Natural killer cell (primary cell): ENCODE data around the gene SLC6A4. TPM values are rescaled to one million over a fixed set of nuclear protein-coding genes. Genes with fewer than 3 reads are reported as not detected.

Source experiments
- ATAC-seq, 3 donors: fragments of 150-1000 bp in 2 of 3; fragments of 200-7000 bp in 1 of 3; cut with Tn5 transposase; 1 replicate in 1 of 3; 2 replicates in 2 of 3; pipeline ENCODE4 v1.10.0; 2021; ENCODE audit warnings: mild to moderate bottlenecking in 2 of 3, moderate library complexity in 2 of 3
- DNase-seq, 2 donors: peaks; one replicate each; pipeline versions ENCODE4 v3.0.0 to v3.0.0-alpha.2; 2013 to 2021; ENCODE audit warnings: mixed read lengths in 1 of 2
- H3K27ac ChIP-seq: one replicate; pipeline ENCODE4 v1.5.1; 2013; ENCODE audit warnings: mild to moderate bottlenecking, low read length
- H3K27me3 ChIP-seq: one replicate; pipeline ENCODE4 v1.6.1; 2013; ENCODE audit warnings: low read length; ENCODE audit not compliant: control insufficient read depth, insufficient read depth
- H3K36me3 ChIP-seq: one replicate; pipeline ENCODE4 v1.6.1; 2013; ENCODE audit warnings: low read length; ENCODE audit not compliant: control insufficient read depth, insufficient read depth
- H3K4me1 ChIP-seq: one replicate; pipeline ENCODE4 v1.6.1; 2013; ENCODE audit warnings: low read length; ENCODE audit not compliant: control insufficient read depth, insufficient read depth
- H3K4me3 ChIP-seq: one replicate; pipeline ENCODE4 v1.5.1; 2013; ENCODE audit warnings: low read length
- H3K9me3 ChIP-seq: one replicate; pipeline ENCODE4 v1.6.1; 2013; ENCODE audit warnings: low read length; ENCODE audit not compliant: control insufficient read depth, insufficient read depth
- H3K27ac Mint-ChIP-seq, 2 donors: one replicate each; pipeline ENCODE4 v1.8.0; 2022; ENCODE audit warnings: mild to moderate bottlenecking in 2 of 2, mixed read lengths in 2 of 2, moderate library complexity in 1 of 2
- H3K27me3 Mint-ChIP-seq, 2 donors: one replicate each; pipeline ENCODE4 v1.8.0; 2022; ENCODE audit warnings: low read depth in 2 of 2, mixed read lengths in 2 of 2
- H3K36me3 Mint-ChIP-seq: one replicate; pipeline ENCODE4 v1.8.0; 2022; ENCODE audit warnings: mixed read lengths
- H3K4me1 Mint-ChIP-seq, 2 donors: one replicate each; pipeline ENCODE4 v1.8.0; 2022; ENCODE audit warnings: mixed read lengths in 2 of 2
- H3K4me3 Mint-ChIP-seq: one replicate; pipeline ENCODE4 v1.8.0; 2022; ENCODE audit warnings: mild to moderate bottlenecking, moderate library complexity, mixed read lengths
- H3K9me3 Mint-ChIP-seq, 2 donors: one replicate each; pipeline ENCODE4 v1.8.0; 2022; ENCODE audit warnings: mixed read lengths in 2 of 2
- CTCF ChIP-seq: fragments of 200-600 bp; IDR thresholded peaks from one replicate; pipeline ENCODE4 v1.8.0; 2022; ENCODE audit warnings: antibody characterized with exemption
- WGBS: methylation state at CpG from one replicate; pipeline ENCODE4 v1.1.7; 2013; ENCODE audit warnings: missing lambda C conversion rate; ENCODE audit not compliant: insufficient coverage; 5-methylcytosine and 5-hydroxymethylcytosine counted together
- intact Hi-C: fragments of 100-400 bp; cut with micrococcal nuclease; formaldehyde crosslinking; loops from one replicate; pipeline ENCODE4 v1.14.2; 2022
- total RNA-seq, 4 donors: library from RNA; stranded (reverse); fragments of 120-200 nt in 1 of 4; gene quantifications; one replicate each; pipeline versions ENCODE4 v1.2.3 to v1.2.4, GENCODE V29; 2013 to 2022

The SLC6A4 gene
- 1 to 10 TPM in 1 of 3 donors, under 1 TPM in 2; 0.43 to 3.5 (median 0.58) TPM for total RNA-seq
- 1.8 TPM for total RNA-seq (2013)

DNA sequence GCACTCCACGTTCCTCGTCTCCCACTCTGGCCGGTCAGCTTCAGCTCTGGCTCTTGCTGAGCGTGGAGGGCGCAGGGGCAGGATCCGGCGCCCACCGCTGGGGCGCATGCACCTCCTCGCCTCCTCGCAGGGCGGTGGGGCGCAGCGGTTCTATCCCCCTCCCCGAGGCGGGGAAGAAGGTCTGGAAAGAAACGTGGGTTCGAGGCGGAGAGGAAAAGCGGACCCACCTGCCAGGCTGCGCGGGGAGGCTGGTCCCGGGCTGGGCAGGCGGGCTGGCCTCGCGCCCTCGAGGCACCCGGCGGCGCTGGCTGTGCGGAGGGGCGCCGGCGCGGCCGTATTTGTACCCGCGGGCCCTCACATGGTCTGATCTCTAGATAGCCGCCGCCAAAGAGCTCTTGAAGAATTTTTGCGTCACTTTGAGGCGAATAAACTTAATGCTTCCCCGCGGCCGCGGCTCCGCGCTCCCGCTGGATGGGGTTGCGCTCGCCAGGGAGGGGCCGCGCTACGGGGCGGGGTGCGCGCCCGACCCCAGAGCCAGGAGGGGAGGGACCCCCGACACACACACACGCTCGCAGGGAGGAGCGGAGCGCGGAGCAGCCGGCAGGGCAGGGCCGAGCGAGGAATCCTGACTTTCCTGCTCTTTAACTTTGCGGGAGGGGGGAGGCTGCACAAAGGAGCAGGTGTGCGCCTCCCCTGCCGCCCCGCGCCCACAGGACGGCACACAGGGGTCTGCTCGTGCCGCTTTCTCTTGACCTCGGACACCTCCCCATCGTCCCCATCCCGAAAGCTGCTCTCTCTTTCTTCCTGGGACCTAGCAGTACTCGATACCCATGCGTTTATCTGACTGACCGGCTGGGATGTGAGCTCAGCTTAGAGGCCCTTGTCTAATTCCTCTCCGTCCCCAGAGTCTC, at the start of gene SLC6A4:
Gene SLC6A4 (minus strand): TSS at position 312 of the 911 bp plus-strand sequence. CDS start 13,739 bp downstream, outside the sequence.
- H3K27ac Mint-ChIP-seq = peak within 1 kb of the TSS in 1 of 2 donors; percentile 9
- TF ChIP-seq CTCF = no peak
- Histone ChIP-seq H3K9me3 (no peaks in the 10 kb centered on the region), H3K27ac (no peak within 1 kb of the TSS), H3K27me3 (peaks cover 34% of the 10 kb centered on the region), H3K36me3 (no peaks in the 10 kb centered on the region), H3K4me3 (no peak within 1 kb of the TSS), H3K4me1 (peaks cover 39% of the 10 kb centered on the region)
- WGBS = 6% methylated on average over 82 of the region's 82 CpGs
- peaks cover 44 to 45% of the 10 kb centered on the region in 2 donors for H3K27me3 Mint-ChIP-seq
- ATAC-seq = peak in 2 of 3 donors; percentile 29 to 32
- H3K36me3 Mint-ChIP-seq = no peaks in the 10 kb centered on the region
- peaks cover 13 to 54% of the 10 kb centered on the region in 2 donors for H3K4me1 Mint-ChIP-seq
- no peak for DNase-seq
- H3K9me3 Mint-ChIP-seq = no peaks in the 10 kb centered on the region
- intact Hi-C loops = loop anchor here (5.0 kb wide), 1 partner anchor 108 kb away; no protein-coding TSS in a partner anchor
- peak within 1 kb of the TSS; percentile 71 for H3K4me3 Mint-ChIP-seq

- no peak for ATAC-seq
- peaks cover 40% of the 10 kb centered on the region for H3K36me3 ChIP-seq
- no peaks in the 10 kb centered on the region for H3K27me3 Mint-ChIP-seq
- no peak overlapping the region for H3K4me3 ChIP-seq
- H3K27me3 ChIP-seq = no peaks in the 10 kb centered on the region
- no peaks in the 10 kb centered on the region for H3K36me3 Mint-ChIP-seq
- no peaks in the 10 kb centered on the region for H3K9me3 Mint-ChIP-seq
- no peak overlapping the region for H3K4me3 Mint-ChIP-seq
- H3K27ac ChIP-seq = no peak overlapping the region
- intact Hi-C loops = no loop called here
- no peak for DNase-seq
- no peak for TF ChIP-seq CTCF
- no peaks in the 10 kb centered on the region for H3K4me1 ChIP-seq
- H3K4me1 Mint-ChIP-seq = peaks cover 9 to 11% of the 10 kb centered on the region in 2 donors
- H3K9me3 ChIP-seq = no peaks in the 10 kb centered on the region
- no peak overlapping the region for H3K27ac Mint-ChIP-seq
Observed at GRCh38 chr17:30279156-30279555, 43.7 kb upstream of the SLC6A4 start.

- H3K9me3 ChIP-seq = no peaks in the 10 kb centered on the region
- peak; percentile 45 for TF ChIP-seq CTCF
- Mint-ChIP-seq H3K4me3 (no peak overlapping the region), H3K4me1 (peaks cover 9 to 11% of the 10 kb centered on the region in 2 donors), H3K27ac (no peak overlapping the region), H3K36me3 (peaks cover 2% of the 10 kb centered on the region), H3K27me3 (no peaks in the 10 kb centered on the region), H3K9me3 (no peaks in the 10 kb centered on the region)
- ATAC-seq (peak in 2 of 3 donors; percentile 55 to 78), DNase-seq (peak in 1 of 2 donors; percentile 37)
- H3K36me3 ChIP-seq = peaks cover 42% of the 10 kb centered on the region
- no peak overlapping the region for H3K4me3 ChIP-seq
- no peaks in the 10 kb centered on the region for H3K4me1 ChIP-seq
- intact Hi-C loops = loop anchor here (1.0 kb wide), 2 partner anchors 153 to 174 kb away; no protein-coding TSS in a partner anchor
- no peak overlapping the region for H3K27ac ChIP-seq
- H3K27me3 ChIP-seq = no peaks in the 10 kb centered on the region
Observed at GRCh38 chr17:30278032-30278431, 42.5 kb upstream of the SLC6A4 start.
